B cell (primary cell): ENCODE measurements around the gene ECT2L. TPM values are rescaled to one million over a fixed set of nuclear protein-coding genes. Genes with fewer than 3 reads are reported as not detected.

Experiments
- polyA plus RNA-seq: library from polyadenylated mRNA; depleted of rRNA; stranded (reverse); fragments of >200 nt; gene quantifications from 2 replicates; pipeline ENCODE4 v1.2.3, GENCODE V29; 2012
- total RNA-seq, 2 donors: library from RNA; stranded (reverse); fragments of 120-200 nt in 1 of 2; gene quantifications; 1 replicate in 1 of 2; 2 replicates in 1 of 2; pipeline versions ENCODE4 v1.2.3 to v1.2.4, GENCODE V29; 2013 to 2022

Gene ECT2L
- total and polyA plus RNA-seq, 2 donors (not counting 1 experiment from before 2014, with no cell fraction given): not detected

Other genes starting within 250 kb of the ECT2L start
- 26.3 and 26.9 TPM in 2 replicates for gene CCDC28A, start 22.3 kb upstream of the ECT2L start, total RNA-seq
- 14.4 and 18.9 TPM in 2 replicates for gene CCDC28A, start 22.3 kb upstream of the ECT2L start, polyA plus RNA-seq
- 55.5 and 57.1 TPM in 2 replicates for gene REPS1, start 192.2 kb downstream of the ECT2L start, total RNA-seq
- 38.1 and 43.9 TPM in 2 replicates for gene REPS1, start 192.2 kb downstream of the ECT2L start, polyA plus RNA-seq
- gene ABRACL, start 232.7 kb downstream of the ECT2L start, total RNA-seq: 22.6 and 23.0 TPM in 2 replicates
- 13.6 and 29.3 TPM in 2 replicates for gene ABRACL, start 232.7 kb downstream of the ECT2L start, polyA plus RNA-seq